ENCODE results near the gene MCU.

The MCU gene

GRCh38 chr10:72730479-72730878 is 38.5 kb downstream of the MCU start:
- DNase-seq (ENCODE audit: extremely low read depth, low read depth): no peak
- no peak overlapping the region for H3K4me3 ChIP-seq (replicated peaks; ENCODE audit: low read depth, low read length)
- TF ChIP-seq, protein P1, sequence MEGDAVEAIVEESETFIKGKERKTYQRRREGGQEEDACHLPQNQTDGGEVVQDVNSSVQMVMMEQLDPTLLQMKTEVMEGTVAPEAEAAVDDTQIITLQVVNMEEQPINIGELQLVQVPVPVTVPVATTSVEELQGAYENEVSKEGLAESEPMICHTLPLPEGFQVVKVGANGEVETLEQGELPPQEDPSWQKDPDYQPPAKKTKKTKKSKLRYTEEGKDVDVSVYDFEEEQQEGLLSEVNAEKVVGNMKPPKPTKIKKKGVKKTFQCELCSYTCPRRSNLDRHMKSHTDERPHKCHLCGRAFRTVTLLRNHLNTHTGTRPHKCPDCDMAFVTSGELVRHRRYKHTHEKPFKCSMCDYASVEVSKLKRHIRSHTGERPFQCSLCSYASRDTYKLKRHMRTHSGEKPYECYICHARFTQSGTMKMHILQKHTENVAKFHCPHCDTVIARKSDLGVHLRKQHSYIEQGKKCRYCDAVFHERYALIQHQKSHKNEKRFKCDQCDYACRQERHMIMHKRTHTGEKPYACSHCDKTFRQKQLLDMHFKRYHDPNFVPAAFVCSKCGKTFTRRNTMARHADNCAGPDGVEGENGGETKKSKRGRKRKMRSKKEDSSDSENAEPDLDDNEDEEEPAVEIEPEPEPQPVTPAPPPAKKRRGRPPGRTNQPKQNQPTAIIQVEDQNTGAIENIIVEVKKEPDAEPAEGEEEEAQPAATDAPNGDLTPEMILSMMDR (IDR thresholded peaks at IDR 0.05; ENCODE audit: low read depth, low read length, missing control alignments): no peak

GRCh38 chr10:72731916-72732419 is 40.0 kb downstream of the MCU start:
- TF ChIP-seq, protein P1 (IDR thresholded peaks at IDR 0.05; ENCODE audit: low read depth, low read length, missing control alignments): no peak
- no peak overlapping the region for H3K4me3 ChIP-seq (replicated peaks; ENCODE audit: low read depth, low read length)
- no peak for DNase-seq (ENCODE audit: extremely low read depth, low read depth)

- TF ChIP-seq, protein P1 (IDR thresholded peaks at IDR 0.05; ENCODE audit: low read depth, low read length, missing control alignments): no peak
Measured at GRCh38 chr10:72732521-72732920, 40.6 kb downstream of the MCU start.

GRCh38 chr10:72733989-72734388 is 42.0 kb downstream of the MCU start:
- TF ChIP-seq, protein P1 (IDR thresholded peaks at IDR 0.05; ENCODE audit: low read depth, low read length, missing control alignments): no peak
- H3K4me3 ChIP-seq (replicated peaks; ENCODE audit: low read depth, low read length): no peak overlapping the region
- no peak for DNase-seq (ENCODE audit: extremely low read depth, low read depth)

More at GRCh38 chr10:72732521-72732920, 40.6 kb downstream of the MCU start:
- no peak overlapping the region for H3K4me3 ChIP-seq (replicated peaks; ENCODE audit: low read depth, low read length)
- no peak for DNase-seq (ENCODE audit: extremely low read depth, low read depth)

DNA sequence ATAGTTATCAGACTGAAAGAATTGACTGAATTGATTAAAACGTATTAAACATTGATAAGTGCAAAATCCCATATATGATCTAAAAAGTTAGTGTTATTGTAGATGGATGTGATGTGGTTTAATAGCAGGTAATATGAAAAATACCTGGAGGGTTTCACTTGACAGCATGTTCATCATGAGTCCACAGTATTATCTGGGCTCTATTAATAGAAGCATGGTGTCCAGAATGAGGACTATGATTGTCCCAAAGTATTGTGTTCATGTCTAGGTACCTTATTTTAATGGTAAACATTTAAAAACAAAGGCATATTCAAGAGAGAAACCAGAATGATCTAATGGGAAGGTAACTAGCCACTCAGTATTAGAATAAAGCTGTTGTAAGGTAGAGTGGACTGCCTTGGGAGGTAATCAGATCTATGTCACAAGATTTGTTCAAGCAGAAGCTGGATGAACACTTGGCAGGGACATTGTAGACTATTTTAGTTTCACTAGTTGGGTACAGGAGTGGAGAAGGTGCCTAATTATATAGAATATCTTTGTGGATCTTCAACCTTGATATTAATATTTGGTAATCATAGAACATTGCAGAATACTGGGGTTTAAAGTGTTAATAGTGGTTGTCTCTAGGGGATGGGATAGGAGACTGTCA is 43.5 kb downstream of the MCU start:
- TF ChIP-seq, protein P1 (IDR thresholded peaks at IDR 0.05; ENCODE audit: low read depth, low read length, missing control alignments): no peak
- no peak overlapping the region for H3K4me3 ChIP-seq (replicated peaks; ENCODE audit: low read depth, low read length)
- DNase-seq (ENCODE audit: extremely low read depth, low read depth): no peak

GRCh38 chr10:72736176-72736827 is 44.4 kb downstream of the MCU start:
- TF ChIP-seq, protein P1 (IDR thresholded peaks at IDR 0.05; ENCODE audit: low read depth, low read length, missing control alignments): no peak
- DNase-seq (ENCODE audit: extremely low read depth, low read depth): no peak
- no peak overlapping the region for H3K4me3 ChIP-seq (replicated peaks; ENCODE audit: low read depth, low read length)

All from HFF-Myc (cell line).